Gastrocnemius medialis (tissue), 4 donors: Measurements from ENCODE around the gene OR5L1. TPM values are rescaled to one million over a fixed set of nuclear protein-coding genes. Genes with fewer than 3 reads are reported as not detected.

Experiments used
- ATAC-seq, 2 donors: fragments of 150-250 bp; one replicate each; pipeline ENCODE4 v1.9.1; 2016
- DNase-seq, 2 donors: peaks; one replicate each; pipeline ENCODE4 v3.0.0-alpha.2; 2019
- H3K27ac ChIP-seq, 4 donors: fragments of 200-600 bp; sonication (generic); 1 replicate in 1 of 4; 2 replicates in 3 of 4; pipeline ENCODE4 v1.5.1; 2016 to 2018; ENCODE audit warnings: mild to moderate bottlenecking in 2 of 4, moderate library complexity in 1 of 4
- H3K27me3 ChIP-seq, 3 donors: fragments of 200-600 bp; sonication (generic) in 2 of 3; 1 replicate in 1 of 3; 2 replicates in 2 of 3; pipeline versions ENCODE4 v1.5.1 to v1.6.0; 2016 to 2019; ENCODE audit warnings: mild to moderate bottlenecking in 1 of 3, moderate library complexity in 1 of 3
- H3K36me3 ChIP-seq, 2 donors: fragments of 200-600 bp; sonication (generic) in 1 of 2; one replicate each; pipeline ENCODE4 v1.5.1; 2017 to 2018
- H3K4me1 ChIP-seq, 2 donors: fragments of 200-600 bp; sonication (generic) in 1 of 2; one replicate each; pipeline ENCODE4 v1.5.1; 2016 to 2017; ENCODE audit warnings: mild to moderate bottlenecking in 2 of 2
- H3K4me3 ChIP-seq, 4 donors: fragments of 200-600 bp; sonication (generic) in 3 of 4; 1 replicate in 1 of 4; 2 replicates in 3 of 4; pipeline ENCODE4 v1.5.1; 2016 to 2019; ENCODE audit warnings: mild to moderate bottlenecking in 2 of 4
- H3K9me3 ChIP-seq, 3 donors: fragments of 200-600 bp; sonication (generic) in 2 of 3; 1 replicate in 1 of 3; 2 replicates in 2 of 3; pipeline ENCODE4 v1.5.1; 2016 to 2019
- POLR2A ChIP-seq, 2 donors: fragments of 450-650 bp; IDR thresholded peaks; one replicate each; pipeline ENCODE4 v1.6.1; 2017; ENCODE audit warnings: antibody characterized with exemption in 2 of 2, mild to moderate bottlenecking in 2 of 2, moderate library complexity in 2 of 2
- in situ Hi-C, 4 donors: fragments of 200-750 bp; cut with MboI; loops; one replicate each; pipeline versions ENCODE4 v1.15.0 to v1.8.0; 2017; ENCODE audit warnings: low sequenced_read_pairs in 4 of 4
- intact Hi-C: fragments of 100-400 bp; cut with DNase I; formaldehyde crosslinking; loops from one replicate; pipeline ENCODE4 v1.15.1; 2023; ENCODE audit warnings: low total_unique reads
- total RNA-seq, 4 donors: library from RNA; depleted of rRNA; stranded (reverse); fragments of >200 nt; gene quantifications; one replicate each; pipeline versions ENCODE4 v1.1.0 to v1.2.3, GENCODE V29; 2016
- TF ChIP-seq, protein P1 (sequence below), 5 experiments: fragments of 450-650 bp in 3 of 5; fragments of 200-600 bp in 2 of 5; sonication (generic) in 2 of 5; IDR thresholded peaks in 4 of 5; conservative IDR thresholded peaks in 1 of 5; 1 replicate in 4 of 5; 2 replicates in 1 of 5; pipeline ENCODE4 v1.5.1; 2016 to 2019; ENCODE audit warnings: antibody characterized with exemption in 5 of 5, mild to moderate bottlenecking in 3 of 5, moderate library complexity in 3 of 5

Gene OR5L1
- total RNA-seq, 4 donors from 2014 or later = not detected

- no peak for ATAC-seq
- DNase-seq = no peak
- in situ Hi-C loops (no loop called here), intact Hi-C loops (no loop called here)
- H3K27ac ChIP-seq = no peak overlapping the region
- H3K36me3 ChIP-seq = no peaks in the 10 kb centered on the region
- no peaks in the 10 kb centered on the region for H3K27me3 ChIP-seq
- no peaks in the 10 kb centered on the region for H3K4me1 ChIP-seq
- no peak for TF ChIP-seq POLR2A (IDR thresholded peaks at IDR 0.05)
- TF ChIP-seq, protein P1, sequence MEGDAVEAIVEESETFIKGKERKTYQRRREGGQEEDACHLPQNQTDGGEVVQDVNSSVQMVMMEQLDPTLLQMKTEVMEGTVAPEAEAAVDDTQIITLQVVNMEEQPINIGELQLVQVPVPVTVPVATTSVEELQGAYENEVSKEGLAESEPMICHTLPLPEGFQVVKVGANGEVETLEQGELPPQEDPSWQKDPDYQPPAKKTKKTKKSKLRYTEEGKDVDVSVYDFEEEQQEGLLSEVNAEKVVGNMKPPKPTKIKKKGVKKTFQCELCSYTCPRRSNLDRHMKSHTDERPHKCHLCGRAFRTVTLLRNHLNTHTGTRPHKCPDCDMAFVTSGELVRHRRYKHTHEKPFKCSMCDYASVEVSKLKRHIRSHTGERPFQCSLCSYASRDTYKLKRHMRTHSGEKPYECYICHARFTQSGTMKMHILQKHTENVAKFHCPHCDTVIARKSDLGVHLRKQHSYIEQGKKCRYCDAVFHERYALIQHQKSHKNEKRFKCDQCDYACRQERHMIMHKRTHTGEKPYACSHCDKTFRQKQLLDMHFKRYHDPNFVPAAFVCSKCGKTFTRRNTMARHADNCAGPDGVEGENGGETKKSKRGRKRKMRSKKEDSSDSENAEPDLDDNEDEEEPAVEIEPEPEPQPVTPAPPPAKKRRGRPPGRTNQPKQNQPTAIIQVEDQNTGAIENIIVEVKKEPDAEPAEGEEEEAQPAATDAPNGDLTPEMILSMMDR (IDR thresholded peaks at IDR 0.05 in 4 of 5, conservative IDR thresholded peaks at IDR 0.05 in 1 of 5) = no peak
- H3K9me3 ChIP-seq = no peaks in the 10 kb centered on the region
- no peak overlapping the region for H3K4me3 ChIP-seq
These were observed 4.9 kb upstream of the OR5L1 start for GRCh38 chr11:55806248-55806647.

DNA sequence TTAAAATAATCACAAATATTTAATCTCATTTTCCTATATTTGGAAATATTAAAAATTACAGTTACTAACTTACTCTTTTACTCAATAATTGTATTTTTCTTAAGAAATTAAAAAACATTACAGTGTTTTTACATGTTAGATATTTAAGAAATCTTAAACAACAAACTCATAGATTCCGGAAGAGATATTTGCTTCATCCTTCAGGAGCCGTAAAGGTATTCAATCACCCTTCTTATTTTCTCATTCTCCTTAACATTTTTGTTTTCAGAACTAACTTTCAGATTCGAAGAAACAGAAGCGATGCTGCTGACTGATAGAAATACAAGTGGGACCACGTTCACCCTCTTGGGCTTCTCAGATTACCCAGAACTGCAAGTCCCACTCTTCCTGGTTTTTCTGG, 8.2 kb downstream of the OR5L1 start, which contains the start of gene OR5D18:
Gene OR5D18, plus strand, starts transcription at position 301 of the 400 bp plus-strand sequence. Its CDS starts 0 bp downstream, at position 301.
- in situ Hi-C loops (no loop called here), intact Hi-C loops (no loop called here)
- DNase-seq (no peak), ATAC-seq (no peak)
- H3K36me3 ChIP-seq = no peaks in the 10 kb centered on the region
- H3K27ac ChIP-seq = no peak within 1 kb of the TSS
- H3K4me3 ChIP-seq = no peak within 1 kb of the TSS
- no peaks in the 10 kb centered on the region for H3K9me3 ChIP-seq
- H3K4me1 ChIP-seq = no peaks in the 10 kb centered on the region
- no peaks in the 10 kb centered on the region for H3K27me3 ChIP-seq
- TF ChIP-seq, protein P1 (IDR thresholded peaks at IDR 0.05 in 4 of 5, conservative IDR thresholded peaks at IDR 0.05 in 1 of 5) = no peak

GRCh38 chr11:55826919-55827318, 15.8 kb downstream of the OR5L1 start, which contains the start of gene OR5L2:
OR5L2 (plus strand) TSS chr11:55827219; CDS start chr11:55827219, 0 bp downstream.
- intact Hi-C loops = no loop called here
- ATAC-seq = no peak

GRCh38 chr11:55838452-55838851, 27.3 kb downstream of the OR5L1 start, which contains the start of gene OR5D16:
OR5D16 (plus strand) TSS chr11:55838752; CDS start chr11:55838752, 0 bp downstream.
- H3K27me3 ChIP-seq = no peaks in the 10 kb centered on the region
- no peaks in the 10 kb centered on the region for H3K36me3 ChIP-seq
- no peak within 1 kb of the TSS for H3K27ac ChIP-seq
- H3K4me1 ChIP-seq = no peaks in the 10 kb centered on the region
- TF ChIP-seq, protein P1 (IDR thresholded peaks at IDR 0.05 in 4 of 5, conservative IDR thresholded peaks at IDR 0.05 in 1 of 5) = no peak
- TF ChIP-seq POLR2A (IDR thresholded peaks at IDR 0.05) = no peak
- DNase-seq (no peak), ATAC-seq (no peak)
- in situ Hi-C loops = no loop called here
- no peak within 1 kb of the TSS for H3K4me3 ChIP-seq
- intact Hi-C loops = no loop called here
- no peaks in the 10 kb centered on the region for H3K9me3 ChIP-seq

More at GRCh38 chr11:55826919-55827318, 15.8 kb downstream of the OR5L1 start, which contains the start of gene OR5L2:
- no peaks in the 10 kb centered on the region for H3K27me3 ChIP-seq
- H3K4me1 ChIP-seq = no peaks in the 10 kb centered on the region
- no peaks in the 10 kb centered on the region for H3K9me3 ChIP-seq
- no peak within 1 kb of the TSS for H3K27ac ChIP-seq
- in situ Hi-C loops = no loop called here
- H3K36me3 ChIP-seq = no peaks in the 10 kb centered on the region
- no peak for TF ChIP-seq POLR2A (IDR thresholded peaks at IDR 0.05)
- TF ChIP-seq, protein P1 (IDR thresholded peaks at IDR 0.05 in 4 of 5, conservative IDR thresholded peaks at IDR 0.05 in 1 of 5) = no peak
- no peak for DNase-seq
- no peak within 1 kb of the TSS for H3K4me3 ChIP-seq

GRCh38 chr11:55847453-55847852, 36.3 kb downstream of the OR5L1 start:
- Histone ChIP-seq H3K27me3 (no peaks in the 10 kb centered on the region), H3K27ac (no peak overlapping the region), H3K4me3 (no peak overlapping the region), H3K4me1 (no peaks in the 10 kb centered on the region), H3K36me3 (no peaks in the 10 kb centered on the region), H3K9me3 (no peaks in the 10 kb centered on the region)
- ATAC-seq (no peak), DNase-seq (no peak)
- intact Hi-C loops = no loop called here
- in situ Hi-C loops = no loop called here
- TF ChIP-seq, protein P1 (IDR thresholded peaks at IDR 0.05 in 4 of 5, conservative IDR thresholded peaks at IDR 0.05 in 1 of 5) = no peak
- no peak for TF ChIP-seq POLR2A (IDR thresholded peaks at IDR 0.05)
